ENCODE measurements around the gene LMTK3.

The LMTK3 gene

DNA sequence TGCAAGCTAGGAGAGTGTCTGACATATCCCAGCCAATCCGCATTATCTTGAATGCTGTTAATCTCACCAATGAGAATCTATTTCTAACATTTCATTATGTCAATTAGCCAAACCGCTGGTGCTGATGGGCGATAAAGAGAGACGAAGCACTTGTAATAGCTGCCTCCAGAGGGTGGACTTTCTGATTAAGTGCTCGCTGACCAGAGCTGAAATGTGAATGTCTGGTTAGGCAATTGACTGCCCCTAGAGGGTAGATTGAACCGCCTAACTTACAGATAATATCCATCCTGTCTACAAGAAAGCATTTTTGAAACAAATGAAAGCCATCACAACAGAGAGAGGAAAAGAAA lies 66.4 kb downstream of the LMTK3 start:
- DNase-seq, result peak; percentile 87

DNA sequence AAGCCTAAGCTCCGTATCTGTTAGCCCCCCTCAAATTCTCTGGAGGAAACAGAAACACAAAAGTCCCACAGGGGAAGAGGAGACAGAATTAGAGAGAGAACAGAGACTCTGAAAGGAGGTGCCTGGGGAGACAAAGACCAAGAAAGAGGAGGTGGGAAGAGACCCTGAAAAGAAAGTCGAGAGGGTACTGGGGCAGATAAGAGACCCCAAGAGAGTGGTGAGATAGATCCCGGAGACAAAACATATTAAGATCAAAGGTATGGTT lies 66.8 kb downstream of the LMTK3 start:
- no peak for DNase-seq

- peak; percentile 28 for DNase-seq
Measured at GRCh38 chr19:48444129-48444935, 67.3 kb downstream of the LMTK3 start.

- DNase-seq, result peak; percentile 25
Measured at GRCh38 chr19:48443731-48444128, 67.9 kb downstream of the LMTK3 start.

- DNase-seq, result peak; percentile 47
Measured at GRCh38 chr19:48443256-48443655, 68.4 kb downstream of the LMTK3 start.

GRCh38 chr19:48442116-48443035 lies 69.3 kb downstream of the LMTK3 start:
- DNase-seq, result no peak

- no peak for DNase-seq
Measured at GRCh38 chr19:48441360-48442050, 70.1 kb downstream of the LMTK3 start.

- no peak for DNase-seq
Measured at GRCh38 chr19:48436586-48436985, 75.0 kb downstream of the LMTK3 start.
